Thyroid gland (tissue), 4 donors: Measurements from ENCODE around the gene DMWD. TPM values are rescaled to one million over a fixed set of nuclear protein-coding genes. Genes with fewer than 3 reads are reported as not detected.

Source experiments
- DNase-seq, 2 donors: peaks; one replicate each; pipeline ENCODE4 v3.0.0-alpha.2; 2019
- H3K27ac ChIP-seq, 3 donors: fragments of 200-600 bp; sonication (generic); 1 replicate in 2 of 3; 2 replicates in 1 of 3; pipeline ENCODE4 v1.5.1; 2016 to 2019; ENCODE audit warnings: mild to moderate bottlenecking in 1 of 3, moderate library complexity in 1 of 3
- H3K27me3 ChIP-seq: fragments of 200-600 bp; sonication (generic); one replicate; pipeline ENCODE4 v1.5.1; 2019
- H3K36me3 ChIP-seq, 2 donors: fragments of 200-600 bp; sonication (generic); one replicate each; pipeline ENCODE4 v1.5.1; 2016 to 2019
- H3K4me1 ChIP-seq, 2 donors: fragments of 200-600 bp; sonication (generic); one replicate each; pipeline ENCODE4 v1.5.1; 2017 to 2019
- H3K4me3 ChIP-seq, 3 donors: fragments of 200-600 bp; sonication (generic); replicated peaks in 1 of 3; 1 replicate in 2 of 3; 2 replicates in 1 of 3; pipeline ENCODE4 v1.5.1; 2016; ENCODE audit warnings: mild to moderate bottlenecking in 1 of 3
- H3K9me3 ChIP-seq: fragments of 200-600 bp; sonication (generic); one replicate; pipeline ENCODE4 v1.5.1; 2017
- POLR2A ChIP-seq, 2 donors: fragments of 450-650 bp; IDR thresholded peaks; one replicate each; pipeline ENCODE4 v1.6.1; 2017; ENCODE audit warnings: antibody characterized with exemption in 2 of 2, mild to moderate bottlenecking in 2 of 2, moderate library complexity in 1 of 2
- WGBS, 2 donors: methylation state at CpG; one replicate each; pipeline ENCODE4 v1.1.5; 2017; 5-methylcytosine and 5-hydroxymethylcytosine counted together
- intact Hi-C: fragments of 100-400 bp; cut with DNase I; formaldehyde crosslinking; loops from one replicate; pipeline ENCODE4 v1.15.1; 2023
- total RNA-seq, 4 donors: library from RNA; depleted of rRNA; stranded (reverse); fragments of >200 nt; gene quantifications; one replicate each; pipeline ENCODE4 v1.2.3, GENCODE V29; 2016
- TF ChIP-seq, protein P1 (sequence below), 6 experiments: fragments of 200-600 bp in 3 of 6; fragments of 450-650 bp in 3 of 6; sonication (generic) in 3 of 6; IDR thresholded peaks; one replicate each; pipeline ENCODE4 v1.5.1; 2016 to 2019; ENCODE audit warnings: antibody characterized with exemption in 6 of 6, mild to moderate bottlenecking in 2 of 6, inconsistent platforms in 1 of 6, moderate library complexity in 1 of 6

DMWD gene
- total RNA-seq, 4 donors from 2014 or later = 38.2 to 69.7 (median 48.3) TPM

DNA sequence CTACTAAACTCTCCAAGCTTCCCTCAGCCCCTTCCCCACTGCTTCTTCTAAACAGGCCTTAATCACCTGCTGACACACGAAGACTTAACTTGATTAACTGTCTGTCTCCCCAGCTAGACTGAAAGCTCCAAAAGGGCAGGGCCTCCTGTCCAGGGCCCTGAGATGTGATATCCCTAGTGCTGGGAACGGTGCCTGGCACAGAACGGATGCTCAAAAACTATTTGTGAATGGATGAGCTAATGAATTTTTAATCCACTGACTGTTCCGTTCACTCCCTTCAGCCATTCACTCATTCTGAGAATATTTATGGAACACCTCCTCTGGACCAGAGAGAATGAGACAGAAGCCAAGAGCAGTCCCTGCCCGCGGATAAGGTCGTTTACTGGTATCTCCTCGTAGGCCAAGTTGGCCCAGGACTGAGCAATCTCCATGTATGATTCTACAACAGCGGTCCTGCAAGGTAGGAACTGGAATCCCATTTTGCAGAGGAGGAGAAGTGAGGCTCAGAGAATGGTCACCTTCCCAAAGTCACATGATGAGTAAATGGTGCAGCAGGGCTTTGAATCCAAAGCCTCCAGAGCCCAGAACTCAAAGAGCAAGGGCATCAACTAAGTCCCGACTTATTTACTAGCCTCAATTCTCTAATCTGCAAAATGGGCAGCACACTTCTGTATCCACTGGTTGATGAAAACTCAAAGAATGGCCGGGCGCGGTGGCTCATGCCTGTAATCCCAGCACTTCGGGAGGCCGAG lies 3.4 kb downstream of the DMWD start:
- Histone ChIP-seq H3K4me3 (no peak overlapping the region), H3K27me3 (no peaks in the 10 kb centered on the region), H3K27ac (no peak overlapping the region), H3K4me1 (peaks cover 9 to 18% of the 10 kb centered on the region in 2 donors), H3K9me3 (no peaks in the 10 kb centered on the region), H3K36me3 (peaks cover 23 to 33% of the 10 kb centered on the region in 2 donors)
- intact Hi-C loops = no loop called here
- TF ChIP-seq POLR2A (IDR thresholded peaks at IDR 0.05) = no peak
- TF ChIP-seq, protein P1, sequence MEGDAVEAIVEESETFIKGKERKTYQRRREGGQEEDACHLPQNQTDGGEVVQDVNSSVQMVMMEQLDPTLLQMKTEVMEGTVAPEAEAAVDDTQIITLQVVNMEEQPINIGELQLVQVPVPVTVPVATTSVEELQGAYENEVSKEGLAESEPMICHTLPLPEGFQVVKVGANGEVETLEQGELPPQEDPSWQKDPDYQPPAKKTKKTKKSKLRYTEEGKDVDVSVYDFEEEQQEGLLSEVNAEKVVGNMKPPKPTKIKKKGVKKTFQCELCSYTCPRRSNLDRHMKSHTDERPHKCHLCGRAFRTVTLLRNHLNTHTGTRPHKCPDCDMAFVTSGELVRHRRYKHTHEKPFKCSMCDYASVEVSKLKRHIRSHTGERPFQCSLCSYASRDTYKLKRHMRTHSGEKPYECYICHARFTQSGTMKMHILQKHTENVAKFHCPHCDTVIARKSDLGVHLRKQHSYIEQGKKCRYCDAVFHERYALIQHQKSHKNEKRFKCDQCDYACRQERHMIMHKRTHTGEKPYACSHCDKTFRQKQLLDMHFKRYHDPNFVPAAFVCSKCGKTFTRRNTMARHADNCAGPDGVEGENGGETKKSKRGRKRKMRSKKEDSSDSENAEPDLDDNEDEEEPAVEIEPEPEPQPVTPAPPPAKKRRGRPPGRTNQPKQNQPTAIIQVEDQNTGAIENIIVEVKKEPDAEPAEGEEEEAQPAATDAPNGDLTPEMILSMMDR (IDR thresholded peaks at IDR 0.05) = no peak
- no peak for DNase-seq
- WGBS, 2 donors = 92 to 94% methylated on average over 15 of the region's 15 CpGs

DNA sequence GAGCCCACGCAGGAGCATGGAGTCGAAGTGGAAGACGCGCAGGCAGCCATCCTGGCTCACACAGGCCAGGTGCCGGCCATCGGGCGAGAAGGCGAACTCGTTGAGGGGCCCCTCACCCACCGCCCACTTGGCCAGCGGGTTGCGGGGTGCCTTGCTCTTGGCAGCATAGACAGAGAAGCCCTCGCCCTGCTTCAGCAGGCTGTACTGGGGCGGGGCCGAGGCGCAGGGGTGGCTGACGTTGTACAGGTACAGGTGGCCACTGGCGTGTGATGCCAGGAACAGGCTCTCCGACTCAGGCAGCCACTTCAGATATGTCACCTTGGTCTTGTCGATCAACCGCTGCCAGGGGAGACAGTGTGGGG lies 6.1 kb downstream of the DMWD start:
- DNase-seq = no peak
- H3K4me1 ChIP-seq = peaks cover 15 to 22% of the 10 kb centered on the region in 2 donors
- intact Hi-C loops = no loop called here
- no peaks in the 10 kb centered on the region for H3K9me3 ChIP-seq
- H3K36me3 ChIP-seq = peaks cover 23 to 33% of the 10 kb centered on the region in 2 donors
- no peak overlapping the region for H3K4me3 ChIP-seq
- no peaks in the 10 kb centered on the region for H3K27me3 ChIP-seq
- 92 to 95% methylated on average over 11 to 15 of the region's 21 CpGs for WGBS, 2 donors
- no peak overlapping the region for H3K27ac ChIP-seq
- no peak for TF ChIP-seq POLR2A (IDR thresholded peaks at IDR 0.05)
- TF ChIP-seq, protein P1 (IDR thresholded peaks at IDR 0.05) = no peak

DNA sequence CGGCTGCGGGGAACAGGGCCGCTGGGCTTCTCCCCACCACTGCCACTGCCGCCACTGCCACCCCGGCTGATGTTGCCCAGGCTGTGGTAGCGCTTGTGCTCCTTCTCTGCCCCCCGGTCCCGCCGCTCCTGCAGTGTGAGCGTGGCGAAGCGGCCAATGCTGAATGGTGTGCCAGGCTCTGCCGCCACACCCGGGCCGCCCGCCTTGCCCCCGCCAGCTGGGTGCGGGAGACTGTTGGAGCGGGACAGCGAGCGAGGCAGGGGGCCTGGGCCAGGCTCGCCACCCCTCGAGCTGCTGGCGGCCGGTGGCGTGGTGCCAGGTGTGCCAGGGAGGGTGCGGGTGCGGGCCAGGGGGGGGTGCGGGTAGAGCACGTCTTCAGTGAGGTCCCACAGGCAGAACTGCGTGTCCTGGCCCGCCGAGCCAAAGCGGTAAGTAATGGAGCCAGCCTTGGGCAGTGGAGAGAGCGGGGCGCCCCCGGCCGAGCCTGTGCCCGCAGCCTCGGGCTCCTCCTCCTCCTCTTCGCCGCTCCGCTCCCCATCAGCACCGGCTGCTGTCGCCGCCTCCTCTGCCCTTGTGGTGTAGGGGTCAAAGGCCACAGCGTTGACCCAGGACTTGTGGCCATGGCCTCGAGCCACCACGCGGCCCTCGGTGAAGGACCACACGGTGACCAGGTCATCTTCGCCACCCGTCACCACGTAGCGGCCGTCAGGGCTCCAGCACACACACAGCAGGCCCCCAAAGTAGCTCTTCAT lies 6.7 kb downstream of the DMWD start:
- H3K9me3 ChIP-seq = no peaks in the 10 kb centered on the region
- intact Hi-C loops = no loop called here
- no peaks in the 10 kb centered on the region for H3K27me3 ChIP-seq
- H3K4me1 ChIP-seq = peaks cover 16 to 22% of the 10 kb centered on the region in 2 donors
- TF ChIP-seq, protein P1 (IDR thresholded peaks at IDR 0.05) = no peak
- no peak for TF ChIP-seq POLR2A (IDR thresholded peaks at IDR 0.05)
- H3K4me3 ChIP-seq = no peak overlapping the region
- H3K36me3 ChIP-seq = peaks cover 23 to 33% of the 10 kb centered on the region in 2 donors
- H3K27ac ChIP-seq = no peak overlapping the region
- DNase-seq = no peak
- 94 to 95% methylated on average over 19 to 36 of the region's 57 CpGs for WGBS, 2 donors

DNA sequence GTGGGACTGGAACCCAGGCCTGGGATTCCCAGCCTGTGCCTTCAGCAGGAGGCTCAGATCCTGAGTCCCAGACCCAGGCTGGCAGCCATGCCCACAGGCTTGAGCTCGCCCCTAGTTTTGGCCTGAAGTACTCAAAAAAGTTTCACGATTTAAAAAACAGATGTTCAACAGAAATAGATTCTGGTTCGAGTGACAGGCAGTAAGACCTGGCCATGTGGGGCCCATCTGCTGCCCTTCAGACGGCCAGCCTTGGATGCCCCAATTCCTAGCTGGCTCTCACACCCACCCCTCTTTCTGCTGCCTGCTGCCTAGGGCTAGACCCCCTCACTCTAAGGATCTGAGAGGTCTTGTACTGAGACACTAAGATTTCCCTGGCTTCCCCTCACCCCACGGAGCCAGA lies 7.5 kb downstream of the DMWD start:
- intact Hi-C loops = no loop called here
- peaks cover 20 to 29% of the 10 kb centered on the region in 2 donors for H3K4me1 ChIP-seq

More for the DNA sequence above, 7.5 kb downstream of the DMWD start:
- H3K9me3 ChIP-seq = no peaks in the 10 kb centered on the region
- peaks cover 23 to 33% of the 10 kb centered on the region in 2 donors for H3K36me3 ChIP-seq
- no peak overlapping the region for H3K27ac ChIP-seq
- no peak for TF ChIP-seq POLR2A (IDR thresholded peaks at IDR 0.05)
- TF ChIP-seq, protein P1 (IDR thresholded peaks at IDR 0.05) = no peak
- no peak for DNase-seq
- WGBS, 2 donors = 91 to 92% methylated on average over 5 of the region's 5 CpGs
- no peaks in the 10 kb centered on the region for H3K27me3 ChIP-seq
- no peak overlapping the region for H3K4me3 ChIP-seq
